ENCODE results near the gene GLB1L.

- TF ChIP-seq, protein P1, sequence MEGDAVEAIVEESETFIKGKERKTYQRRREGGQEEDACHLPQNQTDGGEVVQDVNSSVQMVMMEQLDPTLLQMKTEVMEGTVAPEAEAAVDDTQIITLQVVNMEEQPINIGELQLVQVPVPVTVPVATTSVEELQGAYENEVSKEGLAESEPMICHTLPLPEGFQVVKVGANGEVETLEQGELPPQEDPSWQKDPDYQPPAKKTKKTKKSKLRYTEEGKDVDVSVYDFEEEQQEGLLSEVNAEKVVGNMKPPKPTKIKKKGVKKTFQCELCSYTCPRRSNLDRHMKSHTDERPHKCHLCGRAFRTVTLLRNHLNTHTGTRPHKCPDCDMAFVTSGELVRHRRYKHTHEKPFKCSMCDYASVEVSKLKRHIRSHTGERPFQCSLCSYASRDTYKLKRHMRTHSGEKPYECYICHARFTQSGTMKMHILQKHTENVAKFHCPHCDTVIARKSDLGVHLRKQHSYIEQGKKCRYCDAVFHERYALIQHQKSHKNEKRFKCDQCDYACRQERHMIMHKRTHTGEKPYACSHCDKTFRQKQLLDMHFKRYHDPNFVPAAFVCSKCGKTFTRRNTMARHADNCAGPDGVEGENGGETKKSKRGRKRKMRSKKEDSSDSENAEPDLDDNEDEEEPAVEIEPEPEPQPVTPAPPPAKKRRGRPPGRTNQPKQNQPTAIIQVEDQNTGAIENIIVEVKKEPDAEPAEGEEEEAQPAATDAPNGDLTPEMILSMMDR (IDR thresholded peaks at IDR 0.05) = no peak
- TF ChIP-seq POLR2A (IDR thresholded peaks at IDR 0.05) (no peak), EP300 (IDR thresholded peaks at IDR 0.05) (no peak)
Measured at GRCh38 chr2:219205165-219205538, 40.1 kb downstream of the GLB1L start.
